AG08396 (cell line): ENCODE measurements around the gene CDH23.

Experiments used
- DNase-seq: peaks from one replicate; pipeline ENCODE4 v3.0.0; 2012; ENCODE audit warnings: low spot score, mixed read lengths

Gene CDH23

GRCh38 chr10:71606257-71607081 lies 209.7 kb downstream of the CDH23 start:
- DNase-seq = no peak

- DNase-seq = no peak
These were observed 210.3 kb downstream of the CDH23 start for GRCh38 chr10:71607082-71607443.

DNA sequence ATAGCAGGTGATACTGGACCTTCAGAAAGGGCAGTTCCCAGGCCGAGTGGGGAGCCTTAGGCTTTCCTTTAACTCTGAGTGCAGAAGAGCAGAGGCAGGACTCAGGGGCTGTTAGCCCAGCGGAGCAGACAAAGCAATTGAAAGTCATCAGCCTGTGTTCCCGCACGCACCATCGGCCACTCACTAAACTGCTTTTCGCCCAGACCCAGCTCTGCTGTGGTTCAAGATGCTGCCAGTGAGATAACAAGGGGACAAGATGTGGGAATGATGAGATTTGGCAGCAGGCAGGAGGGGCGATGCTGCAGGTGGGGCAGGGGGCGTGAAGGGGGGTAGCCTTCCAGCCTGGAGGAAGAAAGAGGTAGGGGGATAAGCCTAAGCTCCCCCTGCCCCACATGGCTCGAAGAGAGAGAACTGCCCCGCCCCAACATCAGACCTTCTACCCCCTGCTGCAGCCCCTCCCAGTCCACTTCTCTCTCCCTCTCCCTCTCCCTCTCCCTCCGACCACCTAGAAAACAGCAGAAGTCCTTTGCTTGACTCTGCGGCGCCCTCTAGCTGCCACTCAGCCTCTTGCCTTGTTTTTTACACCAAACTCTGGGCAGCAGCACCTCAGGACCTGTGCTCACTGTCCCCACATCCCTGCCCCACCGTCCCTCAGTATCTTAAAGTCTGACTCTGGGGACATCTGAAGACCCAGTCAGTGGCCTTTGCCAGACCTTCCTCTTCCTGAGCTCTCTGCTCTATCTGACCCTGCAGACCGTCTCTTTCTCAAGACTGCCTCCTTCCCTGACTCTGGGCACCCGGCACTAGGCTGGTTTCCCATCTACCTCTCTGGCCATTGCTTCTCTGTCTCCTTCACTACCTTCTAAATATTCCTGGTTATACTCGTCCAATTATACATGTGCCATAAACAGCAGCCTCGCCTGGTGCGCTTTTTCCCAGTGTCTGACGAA lies 212.4 kb downstream of the CDH23 start:
- DNase-seq = peak; percentile 65

DNA sequence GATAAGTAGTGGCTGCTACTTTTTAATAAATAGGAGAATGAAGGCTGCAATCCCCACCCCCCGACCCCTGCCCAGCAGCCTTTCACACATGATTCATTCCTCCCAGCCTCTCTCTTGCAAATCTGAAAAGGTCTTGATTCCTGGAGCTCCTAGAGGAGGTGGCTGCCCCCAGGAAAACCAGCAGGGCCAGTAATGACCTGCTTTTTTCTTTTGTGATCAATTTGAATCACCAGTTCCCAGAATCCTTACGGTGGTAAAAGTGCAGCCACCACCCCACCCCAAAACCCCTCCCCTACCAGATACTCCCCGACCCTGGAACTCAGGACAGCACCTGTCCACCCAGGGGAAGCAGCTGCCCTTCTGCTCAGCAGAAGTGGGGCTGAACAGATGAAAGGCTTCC lies 213.9 kb downstream of the CDH23 start:
- DNase-seq = no peak

DNA sequence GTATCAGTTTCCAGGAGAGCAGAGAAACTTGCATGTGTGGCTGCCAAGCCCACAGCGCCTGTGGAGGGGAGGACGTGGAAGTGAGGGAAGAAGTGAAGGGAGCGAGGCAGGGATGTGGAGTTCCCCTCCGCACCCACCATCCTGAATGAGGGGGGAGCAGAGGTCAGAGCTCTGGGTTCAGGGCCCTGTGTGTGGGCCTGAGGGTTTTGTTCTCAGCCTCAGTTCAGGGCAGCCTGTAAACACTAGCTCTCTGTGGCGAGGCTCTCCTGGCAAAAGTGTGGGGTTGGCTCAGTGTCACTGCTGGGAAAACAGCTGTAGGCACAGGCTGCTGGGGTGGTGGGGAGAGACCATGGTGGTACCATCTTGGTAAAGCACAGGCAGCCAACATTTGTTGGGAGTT lies 214.4 kb downstream of the CDH23 start:
- DNase-seq = no peak

- DNase-seq = no peak
These were observed 215.1 kb downstream of the CDH23 start for GRCh38 chr10:71611709-71612422.

- no peak for DNase-seq
These were observed 216.6 kb downstream of the CDH23 start for GRCh38 chr10:71613261-71613777.

DNA sequence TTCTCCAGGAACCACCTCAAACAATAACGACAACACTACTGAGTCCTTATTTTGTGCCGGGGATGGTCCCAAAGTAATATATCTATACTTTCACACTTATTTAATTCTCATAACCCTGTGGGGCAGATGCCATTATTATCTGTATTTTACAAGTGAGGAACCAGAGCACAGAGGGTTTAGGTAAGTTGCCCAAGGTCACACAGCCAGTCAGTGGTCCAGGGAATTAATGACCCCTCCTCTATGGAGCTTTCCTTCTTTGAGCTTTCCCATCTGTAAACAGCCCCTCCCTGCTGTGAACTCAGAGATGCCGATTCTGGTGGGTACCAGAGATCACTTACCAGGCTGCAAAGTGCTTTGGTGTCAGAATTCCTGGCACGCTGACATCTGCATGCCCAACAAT lies 217.2 kb downstream of the CDH23 start:
- DNase-seq = no peak

- DNase-seq = no peak
These were observed 218.2 kb downstream of the CDH23 start for GRCh38 chr10:71614946-71615345.

GRCh38 chr10:71615538-71616329 lies 219.0 kb downstream of the CDH23 start:
- DNase-seq = no peak

DNA sequence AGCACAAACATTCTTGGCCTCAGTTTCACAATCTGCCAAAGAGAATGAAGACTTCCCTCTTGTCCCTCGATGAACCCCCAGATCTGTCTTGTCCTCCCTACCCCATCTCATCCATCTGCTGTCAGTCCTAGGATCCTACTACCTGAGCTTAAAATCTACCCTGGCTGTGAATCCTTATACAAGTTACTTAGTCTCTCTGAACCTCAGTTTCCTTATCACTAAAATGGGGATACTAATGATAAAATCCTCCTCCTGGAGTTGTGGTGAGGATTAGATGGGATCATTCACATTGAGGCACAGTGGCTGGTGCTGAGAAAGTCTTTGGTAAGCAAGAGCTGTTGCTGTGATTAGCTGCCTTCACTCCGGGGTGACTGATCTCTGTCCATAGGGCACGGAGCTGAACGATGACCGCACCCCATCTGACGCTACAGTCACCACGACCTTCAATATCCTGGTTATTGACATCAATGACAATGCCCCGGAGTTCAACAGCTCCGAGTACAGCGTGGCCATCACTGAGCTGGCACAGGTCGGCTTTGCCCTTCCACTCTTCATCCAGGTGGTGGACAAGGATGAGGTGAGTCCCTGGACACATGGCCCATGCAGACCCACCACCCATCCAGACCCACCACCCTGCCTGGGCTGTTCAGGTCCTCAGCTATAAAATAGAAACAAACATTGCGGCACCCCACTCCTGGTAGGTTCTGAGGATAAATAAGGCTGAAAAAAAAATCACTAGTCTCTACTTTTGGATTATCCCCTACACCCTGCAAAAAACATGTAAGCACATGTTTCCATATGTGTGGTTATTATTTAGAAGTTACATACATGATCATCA lies 220.3 kb downstream of the CDH23 start:
- no peak for DNase-seq

DNA sequence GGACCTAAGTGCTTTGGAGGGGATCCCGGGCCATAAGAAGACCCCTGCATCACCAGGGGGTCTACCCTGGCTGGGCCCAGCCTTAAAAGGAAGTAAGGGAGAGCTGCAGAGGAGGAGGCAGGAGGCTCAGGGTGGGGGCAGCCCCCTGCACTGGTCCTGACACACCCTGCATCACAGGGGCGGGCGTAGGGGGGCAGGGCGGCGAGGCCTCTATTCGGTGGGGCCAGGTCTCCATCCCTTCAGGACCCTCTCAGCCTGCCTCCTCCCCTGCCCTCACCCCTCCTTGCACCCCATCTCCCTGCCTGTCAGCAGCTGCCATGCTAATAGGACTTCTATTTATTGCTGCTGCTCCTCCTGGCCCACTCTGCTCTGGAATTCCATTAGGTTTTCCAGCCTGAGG lies 221.5 kb downstream of the CDH23 start:
- no peak for DNase-seq

DNA sequence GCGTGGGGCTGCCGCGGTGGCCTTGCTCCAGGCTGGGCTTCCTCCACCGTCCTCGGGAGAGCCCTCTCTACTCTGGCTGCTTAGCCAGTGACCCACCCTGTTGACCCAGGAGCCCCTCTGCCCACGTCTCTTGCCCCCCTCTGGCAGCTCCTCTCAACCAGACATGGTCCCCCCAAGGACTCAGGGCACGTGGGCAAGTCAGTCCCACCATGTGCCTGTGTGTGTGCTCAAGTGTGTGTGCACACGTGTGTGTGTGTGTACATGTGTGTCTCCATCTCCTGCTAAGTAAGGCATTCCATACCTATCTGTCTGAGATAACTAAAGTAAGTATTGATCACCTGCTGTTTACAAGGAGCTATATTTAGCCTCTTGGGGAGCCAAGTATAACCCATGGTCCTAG lies 221.9 kb downstream of the CDH23 start:
- no peak for DNase-seq

DNA sequence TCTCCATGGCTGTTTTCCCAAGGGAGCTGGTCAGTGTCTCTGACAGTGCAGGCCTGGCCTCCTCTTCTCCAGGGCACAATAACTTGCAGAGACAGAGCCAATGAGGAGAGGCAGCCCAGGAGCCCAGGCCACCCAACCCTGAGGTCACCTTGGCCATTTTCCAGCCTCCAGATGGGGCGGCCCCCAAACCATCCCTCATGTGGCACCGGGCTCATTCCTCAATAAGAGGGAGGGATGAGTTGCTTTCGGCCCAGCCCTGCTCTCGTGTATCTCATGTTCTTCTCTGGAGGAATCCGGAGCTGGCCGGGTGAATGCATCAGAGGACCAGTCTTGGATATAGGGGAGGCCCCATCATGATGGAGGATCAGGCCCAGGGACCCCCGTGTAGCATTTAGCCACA lies 223.9 kb downstream of the CDH23 start:
- no peak for DNase-seq

DNA sequence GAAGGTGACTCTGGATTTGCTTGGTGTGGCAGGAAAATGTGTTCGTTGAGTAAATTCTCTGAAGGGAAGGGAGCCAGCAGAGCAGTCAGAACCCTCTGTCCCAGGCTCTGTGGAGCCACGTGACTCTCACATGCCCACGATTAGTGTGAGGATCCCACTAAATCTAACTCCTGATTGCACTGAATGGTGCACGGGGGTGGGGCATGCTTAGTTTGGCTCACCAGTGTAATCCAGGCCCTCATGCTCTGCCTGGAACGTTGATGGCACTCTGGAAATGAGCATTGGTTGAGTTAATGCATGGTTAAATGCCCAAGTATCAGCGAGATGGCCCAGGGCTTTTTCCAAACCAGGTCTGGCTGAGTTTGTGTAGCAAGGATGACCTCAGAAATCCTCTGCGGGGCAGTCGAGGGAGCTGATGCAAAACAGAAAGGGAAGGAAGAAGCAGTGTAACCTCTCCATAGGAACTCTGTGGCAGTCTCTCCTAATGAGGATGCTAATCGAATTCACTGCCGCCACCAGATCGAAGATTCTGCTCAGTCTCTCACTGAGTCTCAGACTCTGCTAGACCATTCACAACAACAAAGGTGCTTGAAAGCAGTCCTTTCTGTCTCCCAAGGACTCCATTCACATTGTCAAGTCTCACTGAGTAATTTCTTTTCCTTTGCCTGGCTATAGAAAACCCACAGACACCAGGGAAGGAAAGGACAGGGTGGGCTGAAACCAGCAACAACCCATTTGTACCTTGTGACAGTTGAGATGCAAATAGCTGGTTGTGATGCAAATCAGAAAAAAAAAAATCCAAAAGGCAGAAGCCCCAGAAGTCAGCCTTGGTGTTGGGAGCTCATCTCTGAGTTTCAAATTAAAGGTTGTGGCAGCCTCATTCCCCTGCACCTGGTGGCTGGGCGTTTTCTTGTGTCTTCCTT lies 224.8 kb downstream of the CDH23 start:
- no peak for DNase-seq

GRCh38 chr10:71622154-71622526 lies 225.4 kb downstream of the CDH23 start:
- peak; percentile 71 for DNase-seq

DNA sequence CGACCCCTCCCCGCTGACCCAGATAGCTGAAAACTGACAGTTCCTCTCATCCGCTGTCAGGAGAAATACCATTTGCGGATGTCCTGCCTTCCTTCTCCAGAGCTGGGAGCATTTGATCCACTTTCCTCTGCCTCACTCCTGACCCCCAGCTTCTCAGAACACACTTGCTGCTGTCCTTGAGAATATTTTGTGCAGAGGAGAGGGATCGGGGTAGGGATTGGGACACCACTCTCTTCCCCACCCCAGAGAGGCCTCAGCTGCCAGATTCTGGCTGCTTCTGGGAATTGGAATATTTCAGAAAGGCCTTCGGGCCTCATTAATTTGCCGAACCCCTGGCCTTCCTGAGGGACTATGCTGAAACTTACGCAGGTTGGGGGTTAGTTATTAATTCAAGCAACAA lies 225.9 kb downstream of the CDH23 start:
- no peak for DNase-seq

DNA sequence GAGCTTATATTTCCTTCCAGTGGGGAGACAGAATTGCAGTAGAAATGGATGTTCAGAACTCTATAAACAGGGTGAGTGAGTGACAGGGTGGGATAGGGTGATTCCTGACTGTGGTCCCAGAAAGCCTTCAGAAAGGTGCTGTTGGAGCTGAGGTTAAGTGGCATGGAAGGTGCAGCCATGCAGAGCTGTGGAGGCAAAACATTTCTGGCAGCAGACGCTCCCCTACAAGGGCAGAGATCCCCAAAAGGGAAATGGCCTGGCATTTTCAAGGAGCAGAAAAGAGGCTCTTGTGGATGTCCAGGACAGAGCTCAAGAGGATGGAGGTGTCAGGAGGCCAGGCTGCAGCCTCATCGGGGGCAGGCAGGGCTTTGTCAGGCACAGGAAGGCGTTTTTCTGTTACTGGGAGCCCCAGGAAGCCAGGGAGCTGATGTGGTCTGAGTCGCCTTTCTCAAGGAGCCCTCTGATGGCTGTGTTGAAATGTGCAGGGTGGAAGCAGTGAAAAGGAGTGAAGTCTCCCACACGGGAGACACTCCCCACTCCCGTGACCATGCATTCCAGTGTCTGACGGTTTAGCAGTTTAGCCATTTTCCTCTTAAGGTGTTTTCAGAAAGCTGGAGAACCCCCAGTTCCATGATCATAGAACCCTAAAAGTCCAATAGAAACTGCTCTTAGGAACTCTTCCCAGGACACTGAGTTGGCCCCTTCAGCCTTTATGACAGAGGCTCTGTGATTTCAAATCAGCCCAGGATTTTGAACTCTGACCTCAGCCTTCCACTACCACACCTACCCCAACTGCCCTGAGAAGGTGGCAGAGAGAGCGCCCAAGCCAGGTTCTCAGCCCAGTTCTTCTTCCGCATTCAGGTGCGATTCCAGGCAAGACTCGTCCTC lies 226.6 kb downstream of the CDH23 start:
- DNase-seq = peak; percentile 73

- DNase-seq = no peak
These were observed 227.2 kb downstream of the CDH23 start for GRCh38 chr10:71623986-71624291.
